Right lobe of liver (tissue), 6 donors: ENCODE results near the gene SMAD7. TPM values are rescaled to one million over a fixed set of nuclear protein-coding genes. Genes with fewer than 3 reads are reported as not detected.

Experiments
- ATAC-seq, 4 donors: fragments of 200-7000 bp; cut with Tn5 transposase; one replicate each; pipeline ENCODE4 v1.9.1; 2020; ENCODE audit warnings: mild to moderate bottlenecking in 4 of 4, moderate library complexity in 4 of 4
- DNase-seq, 3 donors: peaks; one replicate each; pipeline ENCODE4 v3.0.0-alpha.2; 2020
- H3K27ac ChIP-seq, 3 donors: fragments of 200-600 bp; one replicate each; pipeline ENCODE4 v1.8.0; 2022
- H3K27me3 ChIP-seq, 2 donors: fragments of 200-600 bp; one replicate each; pipeline ENCODE4 v1.8.0; 2022
- H3K36me3 ChIP-seq, 4 donors: fragments of 200-600 bp; sonication (generic) in 1 of 4; one replicate each; pipeline versions ENCODE4 v1.5.1 to v1.8.0; 2017 to 2022; ENCODE audit warnings: control low read depth in 1 of 4
- H3K4me1 ChIP-seq, 4 donors: fragments of 200-600 bp; sonication (generic) in 1 of 4; one replicate each; pipeline versions ENCODE4 v1.5.1 to v1.8.0; 2017 to 2022; ENCODE audit warnings: control low read depth in 1 of 4
- H3K4me3 ChIP-seq, 3 donors: fragments of 200-600 bp; one replicate each; pipeline ENCODE4 v1.8.0; 2022
- H3K9me3 ChIP-seq, 4 donors: fragments of 200-600 bp; sonication (generic) in 1 of 4; one replicate each; pipeline versions ENCODE4 v1.5.1 to v1.8.0; 2017 to 2022; ENCODE audit warnings: control low read depth in 1 of 4
- POLR2A ChIP-seq: fragments of 450-650 bp; IDR thresholded peaks from one replicate; pipeline ENCODE4 v1.6.1; 2017; ENCODE audit warnings: antibody characterized with exemption, mild to moderate bottlenecking
- WGBS: methylation state at CpG from one replicate; pipeline ENCODE4 v1.1.6; 2018; ENCODE audit warnings: low coverage, low lambda C conversion rate; ENCODE audit not compliant: insufficient coverage; ENCODE audit errors: missing lambda C conversion rate; 5-methylcytosine and 5-hydroxymethylcytosine counted together
- intact Hi-C, 2 donors: fragments of 100-400 bp; cut with DNase I; formaldehyde crosslinking; loops; one replicate each; pipeline versions ENCODE4 v1.11.2 to v1.14.1; 2022
- total RNA-seq, 6 experiments: library from RNA; depleted of rRNA in 2 of 6; stranded (reverse); fragments of >200 nt in 2 of 6; fragmentation: NEBNext Ultra II Directional in 3 of 6; extraction: Animal tissue kit (Norgen Biotek cat#: 25700) in 3 of 6; gene quantifications; one replicate each; pipeline versions ENCODE4 v1.1.0 to v1.2.4, GENCODE V29; 2016 to 2023
- TF ChIP-seq, protein P1 (sequence below), 4 donors: fragments of 200-600 bp in 3 of 4; fragments of 450-650 bp in 1 of 4; IDR thresholded peaks; one replicate each; pipeline versions ENCODE4 v1.5.1 to v1.8.0; 2016 to 2022; ENCODE audit warnings: antibody characterized with exemption in 4 of 4, mild to moderate bottlenecking in 2 of 4
- donor health status: DM: no; HTN: yes; CAD: no.
- donor health status: DM: no; HTN: no; CAD: no.
- donor health status: DM: no; HTN: no; CAD: no.
- donor health status: DM: no; HTN: yes; CAD: no.
- donor health status: DM: no; HTN: yes; CAD: no.

The SMAD7 gene
- total RNA-seq, 6 experiments from 2014 or later = 8.2 to 13.5 (median 11.0) TPM

DNA sequence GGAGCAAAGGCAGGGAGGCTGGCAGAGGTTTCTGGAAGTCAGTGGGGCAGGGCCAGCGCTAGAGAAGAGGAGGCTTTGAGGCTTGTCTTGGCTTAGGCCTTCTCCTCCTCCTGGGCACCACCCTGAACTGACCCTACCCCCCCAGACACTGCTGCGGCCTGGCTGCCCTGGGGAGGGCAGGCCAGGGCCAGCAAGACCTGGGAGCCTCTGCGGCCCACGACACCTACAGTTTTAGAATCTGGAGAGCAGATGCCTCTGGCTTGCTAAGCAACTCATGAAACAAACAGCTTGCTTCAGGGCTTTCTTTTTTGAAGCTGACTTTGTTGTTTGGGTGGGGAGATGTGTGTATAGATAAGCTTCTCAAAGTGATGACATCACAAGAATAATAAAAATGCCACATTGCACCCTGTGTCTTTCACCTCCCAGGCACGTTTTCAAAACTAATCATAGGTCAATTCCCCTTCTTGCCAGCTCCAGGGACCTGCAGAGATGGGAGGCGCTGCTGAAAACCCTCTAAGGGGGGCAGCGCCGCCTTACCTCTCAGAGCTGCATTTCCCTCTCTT is 46.2 kb upstream of the SMAD7 start:
- intact Hi-C loops = loop anchor here in 1 of 2 donors (10.0 kb wide), 1 partner anchor 122 kb away; no protein-coding TSS in a partner anchor
- no peaks in the 10 kb centered on the region for H3K27me3 ChIP-seq
- H3K36me3 ChIP-seq = no peaks in the 10 kb centered on the region
- DNase-seq (no peak), ATAC-seq (peak; percentile 6 to 29 (median 8))
- peaks cover 0 to 7% (median 0%) of the 10 kb centered on the region in 4 donors for H3K4me1 ChIP-seq
- 100% methylated on average over 3 of the region's 8 CpGs for WGBS
- TF ChIP-seq, protein P1, sequence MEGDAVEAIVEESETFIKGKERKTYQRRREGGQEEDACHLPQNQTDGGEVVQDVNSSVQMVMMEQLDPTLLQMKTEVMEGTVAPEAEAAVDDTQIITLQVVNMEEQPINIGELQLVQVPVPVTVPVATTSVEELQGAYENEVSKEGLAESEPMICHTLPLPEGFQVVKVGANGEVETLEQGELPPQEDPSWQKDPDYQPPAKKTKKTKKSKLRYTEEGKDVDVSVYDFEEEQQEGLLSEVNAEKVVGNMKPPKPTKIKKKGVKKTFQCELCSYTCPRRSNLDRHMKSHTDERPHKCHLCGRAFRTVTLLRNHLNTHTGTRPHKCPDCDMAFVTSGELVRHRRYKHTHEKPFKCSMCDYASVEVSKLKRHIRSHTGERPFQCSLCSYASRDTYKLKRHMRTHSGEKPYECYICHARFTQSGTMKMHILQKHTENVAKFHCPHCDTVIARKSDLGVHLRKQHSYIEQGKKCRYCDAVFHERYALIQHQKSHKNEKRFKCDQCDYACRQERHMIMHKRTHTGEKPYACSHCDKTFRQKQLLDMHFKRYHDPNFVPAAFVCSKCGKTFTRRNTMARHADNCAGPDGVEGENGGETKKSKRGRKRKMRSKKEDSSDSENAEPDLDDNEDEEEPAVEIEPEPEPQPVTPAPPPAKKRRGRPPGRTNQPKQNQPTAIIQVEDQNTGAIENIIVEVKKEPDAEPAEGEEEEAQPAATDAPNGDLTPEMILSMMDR (IDR thresholded peaks at IDR 0.05) = no peak
- no peak for TF ChIP-seq POLR2A
- no peak overlapping the region for H3K4me3 ChIP-seq
- no peak overlapping the region for H3K27ac ChIP-seq
- no peaks in the 10 kb centered on the region for H3K9me3 ChIP-seq

DNA sequence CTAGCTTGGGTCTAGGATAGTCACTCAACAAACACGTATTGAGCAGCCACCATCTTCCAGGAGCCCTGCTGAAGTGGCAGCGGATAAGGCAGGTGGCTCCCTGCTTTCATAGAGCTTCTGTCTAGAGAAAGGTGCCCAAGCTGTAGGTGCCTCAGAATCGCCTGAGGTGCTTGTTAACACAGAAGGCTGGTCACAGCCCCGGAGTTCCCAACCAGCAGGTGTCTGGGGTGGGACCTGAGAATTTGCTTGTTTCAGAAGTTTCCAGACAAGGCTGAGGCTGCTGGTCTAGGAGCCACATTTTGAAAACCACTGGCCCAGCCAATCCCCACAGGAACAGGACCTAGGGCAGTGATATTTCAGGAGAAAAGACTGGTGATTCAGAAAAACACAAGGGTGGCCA is 45.3 kb upstream of the SMAD7 start:
- TF ChIP-seq POLR2A = no peak
- TF ChIP-seq, protein P1 (IDR thresholded peaks at IDR 0.05) = no peak
- no peaks in the 10 kb centered on the region for H3K9me3 ChIP-seq
- ATAC-seq = no peak
- 100% methylated on average over 1 of the region's 4 CpGs for WGBS
- no peaks in the 10 kb centered on the region for H3K27me3 ChIP-seq
- peaks cover 0 to 7% (median 0%) of the 10 kb centered on the region in 4 donors for H3K4me1 ChIP-seq
- H3K4me3 ChIP-seq = no peak overlapping the region
- no peak for DNase-seq
- intact Hi-C loops = loop anchor here in 1 of 2 donors (10.0 kb wide), 1 partner anchor 121 kb away; no protein-coding TSS in a partner anchor
- H3K27ac ChIP-seq = no peak overlapping the region
- H3K36me3 ChIP-seq = no peaks in the 10 kb centered on the region

DNA sequence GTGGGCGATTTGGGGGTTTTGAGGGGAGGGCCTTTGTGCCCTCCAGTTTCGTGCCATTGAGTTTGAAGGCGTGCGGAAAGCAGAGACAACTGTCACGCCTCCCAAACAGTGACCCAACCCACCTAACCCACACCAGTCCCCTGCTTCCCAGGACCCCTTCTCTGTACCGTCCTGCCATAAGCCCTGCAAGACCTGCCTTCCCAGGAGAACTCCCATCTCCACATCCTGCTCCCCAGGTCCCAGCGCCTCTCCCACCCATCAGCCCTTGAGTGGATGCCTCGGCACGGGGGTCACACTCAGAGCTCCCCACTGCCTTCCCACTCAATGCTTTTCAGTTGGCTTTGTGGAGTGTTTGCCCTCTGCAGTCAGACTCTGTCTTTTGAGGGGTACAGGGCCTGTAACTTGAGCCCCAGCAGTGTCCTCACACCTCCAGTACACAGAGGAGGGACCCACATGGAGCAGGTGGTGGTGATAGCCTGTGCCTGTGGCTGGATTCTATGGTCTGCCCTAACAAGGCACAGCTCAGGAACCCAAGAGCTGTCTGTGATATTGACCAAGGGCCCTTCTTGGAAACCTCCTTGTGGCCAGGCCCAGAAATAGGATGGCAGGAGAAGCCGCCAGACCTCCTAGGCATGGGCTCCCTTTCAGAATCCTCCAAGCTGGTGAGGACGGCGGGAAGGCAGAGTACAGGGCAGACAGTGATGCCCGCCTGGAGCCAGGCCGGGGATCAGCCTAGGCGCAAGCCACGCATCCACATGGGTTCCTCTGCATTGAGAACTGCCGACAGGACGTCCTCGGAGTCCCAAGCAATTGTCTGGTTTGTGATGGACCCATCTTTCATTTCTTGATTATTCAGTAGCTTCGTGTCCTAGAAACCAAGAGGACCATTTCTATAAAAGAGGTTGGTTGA is 44.4 kb upstream of the SMAD7 start:
- ATAC-seq = no peak
- Histone ChIP-seq H3K27me3 (no peaks in the 10 kb centered on the region), H3K9me3 (no peaks in the 10 kb centered on the region), H3K4me3 (no peak overlapping the region), H3K36me3 (no peaks in the 10 kb centered on the region), H3K27ac (no peak overlapping the region), H3K4me1 (peaks cover 0 to 7% (median 0%) of the 10 kb centered on the region in 4 donors)
- 86% methylated on average over 11 of the region's 20 CpGs for WGBS
- TF ChIP-seq, protein P1 (IDR thresholded peaks at IDR 0.05) = no peak
- TF ChIP-seq POLR2A = no peak
- no peak for DNase-seq
- intact Hi-C loops = loop anchor here in 1 of 2 donors (10.0 kb wide), 1 partner anchor 120 kb away; no protein-coding TSS in a partner anchor

DNA sequence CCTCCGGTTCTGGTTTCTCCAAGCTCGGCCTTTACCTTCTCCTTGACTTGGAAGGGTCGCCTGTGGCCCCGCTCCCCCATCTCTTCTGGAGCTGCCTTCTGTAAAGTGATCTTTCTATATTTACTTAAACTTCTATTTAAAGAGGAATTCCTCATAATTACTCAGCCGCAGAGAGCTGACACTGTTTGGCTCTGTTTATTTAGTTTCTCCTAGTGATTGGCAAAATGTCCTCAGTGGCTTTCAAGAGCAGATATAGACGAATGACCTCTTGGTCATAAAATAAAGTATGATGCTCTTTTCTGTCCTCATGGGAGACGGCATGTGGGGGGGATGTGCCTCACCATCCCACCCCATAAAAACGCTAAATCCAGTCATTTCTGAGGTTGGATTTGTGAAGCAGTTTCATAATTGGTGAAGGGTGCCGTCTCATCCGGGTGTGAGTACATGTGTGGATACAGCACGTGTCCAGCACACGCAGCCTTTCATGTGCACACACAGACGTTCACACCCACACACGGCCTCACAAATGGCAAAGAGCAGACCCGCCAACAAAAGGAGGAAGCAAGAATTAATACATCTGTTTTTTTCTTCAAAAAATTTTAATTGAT is 43.4 kb upstream of the SMAD7 start:
- no peak for TF ChIP-seq POLR2A
- TF ChIP-seq, protein P1 (IDR thresholded peaks at IDR 0.05) = no peak
- Histone ChIP-seq H3K4me3 (no peak overlapping the region), H3K27ac (peak overlapping the region in 1 of 3 donors; percentile 23), H3K9me3 (no peaks in the 10 kb centered on the region), H3K4me1 (peaks cover 0 to 7% (median 0%) of the 10 kb centered on the region in 4 donors), H3K36me3 (no peaks in the 10 kb centered on the region), H3K27me3 (no peaks in the 10 kb centered on the region)
- ATAC-seq = peak in 1 of 4 donors; percentile 7
- no peak for DNase-seq
- intact Hi-C loops = loop anchor here in 1 of 2 donors (10.0 kb wide), 1 partner anchor 119 kb away; no protein-coding TSS in a partner anchor
- 55% methylated on average over 13 of the region's 15 CpGs for WGBS
